Astrocyte (in vitro differentiated cells and primary cell): ENCODE data around the gene PALLD. TPM values are rescaled to one million over a fixed set of nuclear protein-coding genes. Genes with fewer than 3 reads are reported as not detected.

Experiments
- DNase-seq: peaks from one replicate; pipeline ENCODE4 v3.0.0-alpha.2; 2010; ENCODE audit warnings: low read depth
- FAIRE-seq: peaks from 2 replicates; lab custom pipeline; 2011; peaks lifted over from hg19 to GRCh38; lab: Jason Lieb, UNC
- H2AFZ ChIP-seq: 2 replicates; pipeline ENCODE4 v1.6.0; 2012; ENCODE audit warnings: low read depth, low read length, inconsistent platforms
- H3K27ac ChIP-seq: 2 replicates; pipeline ENCODE4 v1.5.1; 2011; ENCODE audit warnings: low read depth, low read length, inconsistent platforms
- H3K27me3 ChIP-seq: 2 replicates; pipeline ENCODE4 v1.6.0; 2011; ENCODE audit warnings: low read length, inconsistent platforms; ENCODE audit not compliant: insufficient read depth
- H3K36me3 ChIP-seq: 2 replicates; pipeline ENCODE4 v1.5.1; 2011; ENCODE audit warnings: low read length, inconsistent platforms; ENCODE audit not compliant: insufficient read depth
- H3K4me1 ChIP-seq: 2 replicates; pipeline ENCODE4 v1.5.1; 2011; ENCODE audit warnings: low read length, inconsistent platforms; ENCODE audit not compliant: insufficient read depth
- H3K4me2 ChIP-seq: 2 replicates; pipeline ENCODE4 v1.6.0; 2012; ENCODE audit warnings: low read length, inconsistent platforms
- H3K4me3 ChIP-seq: 2 replicates; pipeline ENCODE4 v1.5.1; 2011; ENCODE audit warnings: low read depth, mild to moderate bottlenecking, low read length, inconsistent platforms; ENCODE audit not compliant: insufficient read depth
- H3K79me2 ChIP-seq: 2 replicates; pipeline ENCODE4 v1.6.0; 2012; ENCODE audit warnings: mild to moderate bottlenecking, low read length, inconsistent platforms; ENCODE audit not compliant: insufficient read depth
- H3K9ac ChIP-seq: 2 replicates; pipeline ENCODE4 v1.6.0; 2012; ENCODE audit warnings: mild to moderate bottlenecking, low read length, inconsistent platforms
- H3K9me3 ChIP-seq: 2 replicates; pipeline ENCODE4 v1.5.1; 2012; ENCODE audit warnings: low read depth, mild to moderate bottlenecking, low read length, inconsistent platforms; ENCODE audit not compliant: insufficient read depth
- H4K20me1 ChIP-seq: 2 replicates; pipeline ENCODE4 v1.6.0; 2012; ENCODE audit warnings: low read length, inconsistent platforms; ENCODE audit not compliant: insufficient read depth
- H3K27ac Mint-ChIP-seq: one replicate; pipeline ENCODE4 v1.8.0; 2021; ENCODE audit warnings: mild to moderate bottlenecking, mixed read lengths; ENCODE audit not compliant: unreplicated experiment
- H3K27me3 Mint-ChIP-seq: one replicate; pipeline ENCODE4 v1.8.0; 2021; ENCODE audit warnings: low read depth, mixed read lengths; ENCODE audit not compliant: unreplicated experiment
- H3K36me3 Mint-ChIP-seq: one replicate; pipeline ENCODE4 v1.8.0; 2021; ENCODE audit warnings: low read depth, mixed read lengths; ENCODE audit not compliant: unreplicated experiment
- H3K4me1 Mint-ChIP-seq: one replicate; pipeline ENCODE4 v1.8.0; 2021; ENCODE audit warnings: low read depth, mixed read lengths; ENCODE audit not compliant: unreplicated experiment
- H3K4me3 Mint-ChIP-seq: one replicate; pipeline ENCODE4 v1.8.0; 2021; ENCODE audit warnings: mild to moderate bottlenecking, moderate library complexity, mixed read lengths; ENCODE audit not compliant: unreplicated experiment
- H3K9me3 Mint-ChIP-seq: one replicate; pipeline ENCODE4 v1.8.0; 2021; ENCODE audit warnings: mild to moderate bottlenecking, mixed read lengths; ENCODE audit not compliant: unreplicated experiment
- CTCF ChIP-seq: IDR thresholded peaks from 2 replicates; pipeline ENCODE4 v1.5.1; 2011; ENCODE audit warnings: low read depth, mild to moderate bottlenecking, inconsistent platforms, low read length, moderate library complexity; ENCODE audit not compliant: insufficient read depth
- EZH2 ChIP-seq: IDR thresholded peaks from 2 replicates; pipeline ENCODE4 v1.6.1; 2012; ENCODE audit warnings: mild to moderate bottlenecking, low read length, inconsistent platforms; ENCODE audit not compliant: insufficient read depth
- total RNA-seq: library from RNA; stranded (reverse); gene quantifications from 2 replicates; pipeline ENCODE4 v1.2.1, GENCODE V29; 2021

Gene PALLD
- total RNA-seq, 1 donor from 2014 or later = 498 TPM

- no peak overlapping the region for H2AFZ ChIP-seq
- H3K27ac ChIP-seq = no peak overlapping the region
- no peaks in the 10 kb centered on the region for H3K27me3 ChIP-seq
- DNase-seq = peak; percentile 16
- no peak for FAIRE-seq
- no peaks in the 10 kb centered on the region for H3K9me3 ChIP-seq
- H3K4me3 Mint-ChIP-seq = no peak overlapping the region
- no peaks in the 10 kb centered on the region for H3K4me1 ChIP-seq
- H3K79me2 ChIP-seq = peaks cover 16% of the 10 kb centered on the region
- peaks cover 20% of the 10 kb centered on the region for H4K20me1 ChIP-seq
- H3K9me3 Mint-ChIP-seq = no peaks in the 10 kb centered on the region
- TF ChIP-seq CTCF (peak; percentile 41), EZH2 (no peak)
- no peak overlapping the region for H3K4me3 ChIP-seq
- H3K4me1 Mint-ChIP-seq = peaks cover 15% of the 10 kb centered on the region
- H3K36me3 Mint-ChIP-seq = peaks cover 9% of the 10 kb centered on the region
- H3K9ac ChIP-seq = no peak overlapping the region
- no peaks in the 10 kb centered on the region for H3K27me3 Mint-ChIP-seq
- peaks cover 55% of the 10 kb centered on the region for H3K36me3 ChIP-seq
- no peak overlapping the region for H3K4me2 ChIP-seq
- H3K27ac Mint-ChIP-seq = peak overlapping the region; percentile 84
Observed at GRCh38 chr4:168917138-168917779, 420.4 kb downstream of the PALLD start.

- H3K36me3 ChIP-seq = peaks cover 60% of the 10 kb centered on the region
Observed at GRCh38 chr4:168919706-168920324, 423.0 kb downstream of the PALLD start.

More at GRCh38 chr4:168919706-168920324, 423.0 kb downstream of the PALLD start:
- Mint-ChIP-seq H3K27ac (peak overlapping the region; percentile 54), H3K9me3 (no peaks in the 10 kb centered on the region), H3K27me3 (no peaks in the 10 kb centered on the region), H3K4me1 (peaks cover 26% of the 10 kb centered on the region), H3K36me3 (peaks cover 9% of the 10 kb centered on the region), H3K4me3 (no peak overlapping the region)
- H3K4me3 ChIP-seq = no peak overlapping the region
- TF ChIP-seq CTCF (no peak), EZH2 (no peak)
- H2AFZ ChIP-seq = no peak overlapping the region
- H3K27ac ChIP-seq = no peak overlapping the region
- H3K27me3 ChIP-seq = no peaks in the 10 kb centered on the region
- H3K9me3 ChIP-seq = no peaks in the 10 kb centered on the region
- DNase-seq (no peak), FAIRE-seq (no peak)
- no peak overlapping the region for H3K9ac ChIP-seq
- no peaks in the 10 kb centered on the region for H3K4me1 ChIP-seq
- no peak overlapping the region for H3K4me2 ChIP-seq
- H4K20me1 ChIP-seq = peaks cover 37% of the 10 kb centered on the region
- H3K79me2 ChIP-seq = peaks cover 12% of the 10 kb centered on the region
